CD4-positive, alpha-beta T cell treated with Interleukin-1 beta for 1 hour (primary cell): ENCODE data around the gene LYSMD4.
A peak's percentile ranks its signal among the peaks of the same experiment; 100 is the strongest.
"Not testable (repeated sequence)": the region's sequence is repeated elsewhere in the genome, so short reads cannot be mapped to it uniquely, and the experiment has no call there.

Experiments used
- DNase-seq, 2 donors: peaks; one replicate each; pipeline ENCODE4 v3.0.0-alpha.2; 2020 to 2022

The LYSMD4 gene

DNA sequence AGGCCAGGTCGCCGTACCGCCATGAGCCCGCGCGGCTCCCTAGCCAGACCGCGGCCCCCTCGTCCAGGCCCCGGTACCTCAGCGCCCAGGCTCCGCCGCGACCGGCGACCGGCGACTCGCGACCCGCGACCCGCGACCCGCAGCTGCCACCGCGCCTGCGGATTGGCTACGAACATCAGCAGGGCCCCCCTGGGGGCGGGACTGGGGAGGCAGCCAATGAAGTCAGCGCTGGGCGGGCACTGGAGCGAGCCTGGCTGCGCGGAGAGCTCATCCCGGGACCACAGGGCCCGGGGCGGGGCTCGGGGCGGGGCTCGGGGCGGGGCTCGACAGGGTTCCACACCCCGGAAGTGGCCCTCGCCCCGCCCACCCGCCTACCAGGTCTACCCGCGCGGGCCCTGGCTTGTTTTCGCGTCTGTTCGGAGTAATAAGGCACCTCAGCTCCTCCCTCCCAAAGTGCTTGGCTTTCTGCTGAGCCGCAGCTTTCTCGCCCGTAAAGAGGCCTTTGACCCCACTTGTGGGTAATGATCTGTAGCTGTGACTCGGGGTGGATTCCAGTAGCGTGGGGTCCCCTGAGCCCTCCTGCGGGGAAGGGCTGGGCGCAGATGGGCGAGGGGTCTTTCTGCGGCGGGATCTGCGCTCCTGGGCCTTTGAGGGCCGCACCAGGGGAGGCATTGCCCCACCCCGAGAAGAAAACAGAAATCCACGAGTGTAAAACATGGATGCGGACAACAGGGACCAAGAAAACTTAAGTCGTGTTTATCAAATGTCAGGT, at the start of gene LYSMD4:
LYSMD4 (minus strand) TSS at position 170 of the 772 bp plus-strand sequence. CDS start 1,438 bp downstream, outside the sequence.
- DNase-seq = peak; percentile 97 to 98

DNA sequence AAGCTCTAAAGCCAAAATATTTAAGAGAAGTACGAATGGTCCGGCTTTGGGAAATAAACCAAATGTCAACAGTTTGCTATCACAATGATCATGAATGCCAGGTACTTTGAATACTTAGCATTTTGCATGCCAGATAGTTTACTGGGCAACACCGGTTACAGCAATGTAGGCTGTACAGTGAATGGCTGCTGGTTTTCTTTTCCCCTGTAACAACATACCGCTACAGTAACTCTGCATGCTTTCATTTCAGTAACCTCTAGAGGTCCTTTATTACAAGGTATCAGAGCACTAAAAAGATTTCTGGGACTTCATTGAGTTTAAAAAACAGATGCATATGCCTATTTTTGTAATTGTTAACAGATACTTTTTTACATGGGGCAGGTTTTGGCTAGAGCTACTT, 48.8 kb upstream of the LYSMD4 start:
- not testable (repeated sequence) for DNase-seq

DNA sequence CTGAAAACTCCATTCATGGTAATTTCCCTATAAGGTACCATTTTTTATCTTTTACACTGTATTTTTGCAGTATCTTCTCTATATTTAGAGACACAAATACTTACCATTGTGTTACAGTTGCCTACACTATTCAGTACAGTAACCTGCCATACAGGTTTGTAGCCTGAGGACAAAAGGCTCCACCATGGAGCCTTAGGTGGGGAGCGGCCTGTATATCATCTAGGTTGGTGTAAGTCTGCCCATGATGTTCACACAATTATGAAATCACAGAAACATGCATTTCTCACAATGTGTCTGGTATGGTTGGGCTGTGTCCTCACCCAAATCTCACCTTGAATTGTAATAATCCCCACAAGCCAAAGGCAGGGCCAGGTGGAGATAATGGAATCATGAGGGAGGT, 43.9 kb upstream of the LYSMD4 start:
- no peak for DNase-seq

DNA sequence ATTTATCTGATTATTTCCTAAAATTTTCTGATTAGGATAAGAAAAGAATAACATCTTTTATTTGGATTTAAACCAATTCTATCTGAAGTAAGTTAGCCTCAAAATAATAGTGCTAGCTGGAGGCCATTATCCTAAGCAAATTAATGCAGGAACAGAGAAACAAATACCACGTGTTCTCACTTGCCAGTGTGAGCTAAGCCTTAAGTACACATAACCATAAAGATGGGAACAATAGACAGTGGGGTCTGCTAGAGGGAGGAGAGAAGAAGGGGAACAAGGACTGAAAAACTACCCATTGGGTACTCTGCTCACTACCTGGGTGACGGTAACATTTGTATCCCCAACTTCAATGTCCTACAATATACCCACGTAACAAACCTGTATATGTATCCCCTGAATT, 31.3 kb upstream of the LYSMD4 start:
- DNase-seq = no peak

DNA sequence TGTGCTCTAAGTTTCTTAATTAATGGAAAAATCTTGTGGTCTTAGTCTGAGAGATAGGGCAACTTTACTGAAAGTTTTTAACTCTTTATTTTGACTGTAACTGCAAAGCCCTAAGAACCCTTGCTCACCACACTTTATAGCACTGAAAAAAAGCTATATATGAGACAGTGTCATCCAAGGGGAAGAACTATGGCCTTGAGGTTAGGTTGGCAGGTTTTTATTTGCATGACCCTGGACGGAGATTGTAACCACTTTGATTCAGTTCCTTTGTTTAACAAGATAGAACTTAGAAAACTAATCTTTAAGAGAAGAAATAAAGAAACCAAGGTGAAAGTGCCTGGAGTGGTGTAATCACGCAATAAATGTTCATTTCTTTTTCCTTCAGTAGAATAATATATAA, 30.6 kb upstream of the LYSMD4 start:
- no peak for DNase-seq

DNA sequence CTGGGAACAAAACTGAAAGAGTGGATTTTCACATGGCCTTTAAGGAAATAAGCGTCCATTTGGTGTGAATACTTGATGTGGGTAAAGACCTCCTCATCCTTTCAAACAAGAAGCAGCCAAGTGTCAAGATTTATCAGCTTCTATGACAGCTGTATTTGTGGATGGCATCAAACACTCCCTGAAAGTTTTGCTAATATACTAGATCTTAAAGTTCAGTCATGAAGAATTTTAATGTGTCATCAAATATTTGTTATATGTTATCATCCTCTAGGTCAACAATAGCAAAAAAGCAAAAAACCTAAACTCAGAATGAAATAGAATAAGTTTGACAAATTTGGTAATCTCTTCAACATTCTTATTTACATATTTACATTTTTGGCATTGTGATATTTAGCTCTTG, 29.1 kb upstream of the LYSMD4 start:
- DNase-seq = no peak

DNA sequence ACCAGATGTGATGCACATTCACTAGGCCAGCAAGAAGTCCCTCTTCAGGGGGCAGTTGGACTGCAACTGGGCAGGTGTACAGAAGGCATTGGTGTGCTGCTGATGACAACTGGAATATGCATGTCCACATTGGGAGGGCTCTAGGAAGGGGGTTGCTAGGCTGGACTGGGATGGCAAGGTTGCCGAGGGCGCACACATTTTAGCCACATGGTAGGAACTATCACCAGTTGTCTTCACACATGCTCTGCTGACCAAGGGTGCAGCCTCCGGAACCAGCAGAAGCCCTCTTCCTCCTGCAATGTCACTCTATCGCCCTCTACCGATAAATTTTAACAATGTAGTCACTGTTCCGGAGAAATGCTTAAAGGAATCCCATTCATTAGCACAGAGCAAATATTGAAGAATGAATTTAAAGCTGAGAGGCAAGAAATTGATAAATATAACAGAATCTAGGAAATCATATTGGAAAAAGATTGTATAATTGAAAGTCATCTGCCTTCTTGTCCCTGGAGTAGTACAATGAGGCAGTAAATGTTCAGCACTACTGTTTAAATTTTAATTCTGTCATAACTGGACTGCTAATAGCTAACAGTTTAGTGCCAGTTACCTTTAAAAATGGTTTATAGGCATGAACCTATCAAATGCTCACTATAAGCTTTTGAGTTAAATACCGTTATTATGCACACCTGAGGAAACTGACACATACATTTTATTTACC, 22.6 kb upstream of the LYSMD4 start:
- DNase-seq = peak; percentile 43 to 71

DNA sequence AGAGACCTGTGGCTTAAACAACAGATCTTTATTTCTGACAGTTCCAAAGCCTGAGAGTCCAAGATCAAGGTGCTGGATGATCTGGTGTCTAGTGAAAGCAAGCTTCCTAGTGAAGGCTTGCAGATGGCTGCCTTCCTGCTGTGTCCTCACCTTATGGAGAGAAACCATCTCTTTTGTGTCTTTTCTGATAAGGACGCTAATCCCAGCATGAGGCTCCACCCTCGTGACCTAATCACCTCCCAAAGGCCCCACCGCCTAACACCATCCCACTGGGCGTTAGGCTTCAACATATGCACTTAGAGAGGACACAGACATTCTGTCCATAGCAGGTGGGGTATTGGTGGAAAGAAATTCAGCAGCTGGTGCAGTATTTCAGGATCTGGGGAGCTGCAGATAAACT, 19.8 kb upstream of the LYSMD4 start:
- no peak for DNase-seq

DNA sequence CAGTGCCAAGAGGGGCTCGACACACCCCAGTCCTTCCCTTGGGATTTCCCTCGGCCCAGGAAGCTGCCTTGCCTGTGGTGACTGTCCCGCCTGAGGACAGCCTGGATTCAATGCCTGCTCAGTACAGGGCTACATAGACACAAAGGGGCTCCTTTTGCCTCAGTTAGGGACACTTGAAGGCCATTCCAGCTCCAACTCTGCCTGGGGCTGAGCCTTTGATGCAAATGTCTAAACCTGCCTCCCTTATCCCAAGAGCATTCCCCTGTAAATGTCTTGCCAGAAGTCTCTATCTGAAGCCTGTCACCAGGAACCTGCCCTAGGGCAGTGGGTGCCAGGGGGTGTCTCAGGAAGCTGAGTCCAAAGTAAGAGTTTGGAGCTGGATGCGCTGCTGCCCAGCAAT, 19.3 kb upstream of the LYSMD4 start:
- DNase-seq = no peak

DNA sequence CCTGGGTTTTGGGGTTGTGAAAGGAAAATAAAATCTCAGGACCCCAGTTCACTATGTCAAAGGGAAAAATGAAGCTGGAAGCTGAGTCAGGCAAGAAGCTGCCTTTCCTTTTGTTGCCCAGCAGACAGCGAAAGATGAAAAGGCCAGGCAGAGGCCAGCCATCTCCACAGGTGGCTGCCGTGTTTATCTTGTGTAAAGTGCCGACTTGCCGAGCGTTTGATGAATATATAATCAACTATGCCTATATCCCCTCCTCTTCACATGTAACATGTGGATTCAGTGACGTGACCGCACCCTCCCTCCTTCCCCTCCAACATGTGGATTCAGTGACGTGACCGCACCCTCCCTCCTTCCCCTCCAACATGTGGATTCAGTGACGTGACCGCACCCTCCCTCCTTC, 17.1 kb upstream of the LYSMD4 start:
- not testable (repeated sequence) for DNase-seq

DNA sequence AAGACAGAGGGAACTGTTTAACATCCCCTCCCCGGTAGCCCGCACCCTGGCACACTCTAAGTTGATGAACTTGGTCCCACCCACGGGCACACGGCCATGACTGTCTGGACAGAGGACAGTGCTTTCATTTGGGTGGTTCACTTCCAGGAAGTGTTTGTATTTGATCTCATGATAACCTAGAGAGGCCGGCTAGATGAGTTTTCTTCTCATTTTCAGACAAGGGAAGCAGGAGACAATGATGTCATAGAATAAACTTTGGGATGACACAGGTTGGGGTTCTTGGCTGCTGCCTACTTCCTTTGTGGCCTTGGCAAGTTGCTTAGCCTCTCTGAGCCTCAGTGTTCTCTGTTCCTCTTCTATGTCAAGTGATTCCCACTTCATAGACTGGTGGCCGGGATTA, 16.1 kb upstream of the LYSMD4 start:
- no peak for DNase-seq

DNA sequence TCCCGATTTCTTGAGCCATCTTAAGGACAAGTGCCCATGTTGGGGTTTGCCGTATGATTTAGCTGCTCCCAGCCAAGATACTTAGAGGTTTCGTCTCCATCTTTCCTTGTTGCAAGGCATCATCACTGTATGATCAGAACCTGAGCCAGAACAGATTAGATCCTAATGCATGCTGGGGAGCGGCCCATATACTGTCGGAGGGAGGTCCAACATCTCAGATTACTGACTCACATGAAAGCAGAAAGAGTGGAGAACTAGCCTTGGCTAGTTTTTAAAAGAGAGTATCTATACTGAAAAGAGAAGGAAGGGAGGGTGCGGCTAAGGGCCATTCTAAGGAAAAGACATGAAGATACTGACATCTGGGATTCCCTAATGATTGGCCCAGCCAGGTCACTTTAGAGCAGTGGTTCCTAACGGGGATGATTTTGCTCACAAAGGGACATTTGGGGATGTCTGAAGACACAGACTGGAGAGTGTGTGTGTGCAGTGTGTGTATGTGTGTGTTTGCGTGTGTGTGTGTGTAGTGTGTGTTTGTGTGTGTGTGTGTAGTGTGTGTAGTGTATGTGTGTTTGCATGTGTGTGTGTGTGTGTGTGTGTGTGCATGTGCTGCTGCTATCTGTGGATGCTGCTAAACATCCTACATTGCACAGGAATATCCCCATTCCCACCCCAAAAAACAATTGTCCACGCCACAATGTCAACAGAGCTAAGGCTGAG, 12.3 kb upstream of the LYSMD4 start:
- DNase-seq = no peak

DNA sequence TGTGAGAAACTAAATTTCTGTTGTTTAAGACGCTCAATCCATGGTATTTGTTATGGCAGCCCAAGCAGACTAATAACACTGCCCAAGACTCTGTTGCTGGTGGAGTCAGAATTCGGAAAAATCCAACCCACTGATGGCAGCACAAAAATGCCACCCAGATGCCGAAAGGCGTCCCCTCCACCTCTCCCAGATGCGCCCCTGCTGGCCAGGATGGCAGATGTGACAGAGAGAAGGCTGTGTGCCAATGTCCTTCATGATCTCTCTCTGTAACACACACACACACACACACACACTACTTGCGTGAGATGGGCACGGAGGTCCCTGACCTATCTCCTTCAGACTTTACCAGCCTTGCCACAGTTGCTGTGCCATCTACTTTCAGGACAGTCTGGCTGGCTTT, 10.9 kb upstream of the LYSMD4 start:
- no peak for DNase-seq

DNA sequence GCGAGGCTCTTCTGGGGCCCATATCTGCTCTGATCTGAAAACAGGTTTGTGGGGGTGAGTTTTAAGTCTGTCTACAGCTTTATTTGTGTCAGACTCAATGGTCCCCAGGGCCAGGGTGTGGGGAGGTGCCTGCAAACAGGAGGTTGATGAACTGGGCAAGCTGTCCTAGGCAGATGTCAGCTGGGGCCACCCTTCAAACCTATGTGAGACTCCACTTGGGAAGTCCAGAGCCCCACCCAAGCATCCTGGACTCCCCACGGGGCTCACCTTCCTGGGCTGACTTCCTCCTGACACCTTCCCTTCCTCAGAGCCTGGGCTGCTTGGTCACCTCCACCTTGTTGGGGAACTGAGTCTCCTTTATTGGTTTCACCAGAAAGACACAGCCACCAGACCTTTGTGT, 8.6 kb upstream of the LYSMD4 start:
- no peak for DNase-seq

DNA sequence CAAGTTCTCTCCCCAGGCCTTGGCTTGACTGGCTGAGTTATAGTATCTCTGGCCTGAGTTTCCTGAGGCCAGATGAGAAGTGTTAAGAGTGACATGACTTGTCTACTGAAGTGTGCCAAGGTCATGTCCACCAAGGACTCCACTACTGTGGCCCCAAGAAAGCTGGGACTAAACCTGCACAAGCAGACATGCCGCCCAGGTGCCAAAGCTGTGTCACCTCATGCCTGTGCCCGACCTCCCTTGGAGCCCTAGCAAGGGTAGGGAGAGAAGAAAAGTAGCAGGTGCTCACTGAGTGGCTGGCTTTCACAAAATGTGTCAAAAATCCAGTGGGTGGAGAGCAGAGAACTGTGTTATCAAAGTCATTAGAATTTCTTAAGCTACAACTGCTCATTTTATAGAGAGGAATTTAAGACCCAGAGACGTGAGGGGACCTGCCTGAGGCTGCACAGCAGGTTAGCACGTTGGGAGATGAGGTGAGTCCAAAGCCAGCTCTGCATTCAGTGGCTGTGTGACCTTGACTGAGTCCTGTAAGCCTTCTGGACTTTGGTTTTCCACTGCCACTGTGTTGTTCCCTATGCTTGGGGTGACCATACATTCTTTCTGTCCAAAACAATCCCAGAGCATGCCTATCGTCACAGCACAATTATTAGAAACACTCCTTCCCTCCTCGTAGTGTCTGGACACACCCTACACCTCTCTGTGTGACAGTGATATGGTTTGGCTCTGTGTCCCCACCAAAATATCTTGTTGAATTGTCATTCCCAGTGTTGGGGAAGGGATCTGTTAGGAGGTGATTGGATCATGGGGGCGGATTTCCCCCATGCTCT, 5.0 kb upstream of the LYSMD4 start:
- no peak for DNase-seq

DNA sequence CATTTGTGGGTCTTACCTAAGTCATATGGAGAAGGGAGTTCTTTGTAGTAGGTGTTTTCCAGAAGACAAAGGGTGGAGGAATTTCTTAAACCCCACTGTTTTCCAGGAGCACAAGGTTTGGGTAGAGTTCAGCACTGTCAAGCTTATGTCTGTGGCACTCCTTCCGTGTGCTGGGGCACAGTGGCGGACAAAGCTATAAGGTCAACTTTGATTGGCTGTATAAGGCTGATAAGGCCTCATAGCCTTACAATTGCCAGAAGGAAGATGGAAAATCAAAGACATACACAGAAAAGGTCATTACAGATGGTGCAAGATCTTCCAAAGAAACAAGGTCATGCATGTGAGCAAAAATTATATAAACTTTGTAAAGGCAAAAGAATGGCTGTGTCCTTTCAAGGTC, 3.5 kb upstream of the LYSMD4 start:
- DNase-seq = no peak

DNA sequence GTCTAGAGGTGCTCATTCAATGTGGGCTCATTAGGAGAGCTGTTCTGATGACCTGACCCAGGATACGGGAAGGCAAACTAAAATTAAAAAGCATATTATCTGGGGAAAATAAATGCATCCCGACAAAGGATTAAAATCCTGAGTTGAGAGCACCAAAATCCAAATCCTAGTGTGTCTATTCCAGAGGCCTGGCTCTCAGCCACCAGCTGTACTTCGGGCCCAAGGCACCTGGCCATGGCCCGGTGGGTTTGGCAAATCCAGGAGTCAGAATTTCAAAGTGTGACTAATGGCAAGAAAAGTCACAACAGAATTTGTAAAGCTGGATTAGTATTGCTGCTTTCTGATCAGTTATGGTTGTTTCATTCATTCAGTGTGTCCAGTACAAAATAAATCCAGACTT, 2.6 kb upstream of the LYSMD4 start:
- DNase-seq = no peak

DNA sequence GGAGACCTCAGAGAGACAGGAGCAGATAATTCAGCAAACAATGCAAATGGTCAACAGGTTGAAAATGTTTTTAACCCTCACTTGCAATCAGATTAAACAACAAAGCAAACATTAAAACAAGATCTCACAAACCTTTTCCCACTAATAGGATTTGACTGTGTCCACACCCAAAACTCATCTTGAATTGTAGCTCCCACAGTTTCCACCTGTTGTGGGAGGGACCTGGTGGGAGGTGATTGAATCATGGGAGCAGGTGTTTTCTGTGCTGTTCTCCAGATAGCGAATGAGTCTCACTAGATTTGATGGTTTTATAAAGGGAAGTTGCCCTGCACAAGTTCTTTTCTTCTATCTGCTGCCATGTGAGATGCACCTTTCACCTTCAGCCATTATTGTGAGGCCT, 1.3 kb upstream of the LYSMD4 start:
- DNase-seq = no peak

DNA sequence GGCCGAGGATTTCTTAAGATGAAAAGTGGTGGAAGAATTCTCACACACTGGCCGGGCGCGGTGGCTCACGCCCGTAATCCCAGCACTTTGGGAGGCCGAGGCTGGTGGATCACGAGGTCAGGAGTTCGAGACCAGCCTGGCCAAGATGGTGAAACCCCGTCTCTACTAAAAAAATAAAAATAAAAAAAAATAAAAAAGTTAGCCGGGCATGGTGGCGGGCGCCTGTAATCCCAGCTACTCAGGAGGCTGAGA, 729 bp upstream of the LYSMD4 start:
- not testable (repeated sequence) for DNase-seq

DNA sequence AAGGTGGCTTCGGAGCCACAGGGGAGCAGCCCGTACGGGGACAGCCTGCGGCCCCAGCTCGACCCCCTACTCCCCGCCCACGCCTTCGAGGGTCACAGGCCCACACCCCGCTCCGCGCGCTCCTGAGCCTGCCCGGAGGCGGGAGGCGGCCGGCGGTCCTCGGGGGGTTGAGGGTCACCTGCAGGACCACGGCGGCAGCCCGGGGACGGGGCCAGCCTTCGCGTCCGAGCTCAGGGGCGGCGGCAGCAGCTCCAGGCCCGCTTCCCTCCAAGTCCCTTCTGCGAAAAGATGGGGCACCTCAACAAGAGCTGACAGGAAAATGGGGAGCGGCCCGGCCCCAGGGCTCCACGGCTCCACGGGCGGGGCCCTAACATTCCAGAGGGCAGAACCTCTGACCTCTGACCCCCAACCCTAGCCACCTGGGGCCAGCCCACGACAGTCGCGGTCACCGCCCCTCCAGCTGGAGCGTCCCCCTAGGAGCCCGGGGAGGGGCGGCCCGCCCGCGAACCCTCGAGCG, 428 bp downstream of the LYSMD4 start:
- DNase-seq = no peak

DNA sequence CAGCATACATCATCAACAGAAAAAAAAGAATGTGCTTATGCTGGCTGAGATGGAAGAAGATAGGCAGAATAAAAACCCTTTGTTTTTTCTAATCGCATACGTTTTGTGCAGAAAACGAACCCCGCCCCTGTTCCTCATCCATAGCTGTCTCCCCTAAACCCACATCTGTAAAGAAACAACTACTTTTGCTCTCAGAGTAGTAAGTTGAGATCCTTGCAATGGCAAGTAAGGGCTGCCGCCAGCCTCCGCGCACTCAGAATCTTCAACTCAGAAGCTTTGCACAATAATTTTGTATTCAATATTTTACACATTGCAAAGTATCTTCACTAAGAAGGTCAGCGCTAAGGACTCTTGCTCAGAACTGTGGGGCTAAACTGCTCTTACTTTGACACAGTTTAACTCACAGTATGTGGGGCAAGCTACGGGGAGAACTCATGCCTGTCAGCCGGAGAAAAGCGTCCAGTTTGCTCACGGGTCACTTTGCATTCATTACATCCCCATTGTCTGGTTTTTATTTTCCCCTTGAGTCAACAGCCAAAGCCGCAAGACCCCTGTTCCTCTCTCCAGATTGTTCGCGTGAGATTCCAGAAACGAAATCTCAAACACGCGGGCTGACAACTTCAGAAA, 1.0 kb downstream of the LYSMD4 start:
- DNase-seq = no peak

DNA sequence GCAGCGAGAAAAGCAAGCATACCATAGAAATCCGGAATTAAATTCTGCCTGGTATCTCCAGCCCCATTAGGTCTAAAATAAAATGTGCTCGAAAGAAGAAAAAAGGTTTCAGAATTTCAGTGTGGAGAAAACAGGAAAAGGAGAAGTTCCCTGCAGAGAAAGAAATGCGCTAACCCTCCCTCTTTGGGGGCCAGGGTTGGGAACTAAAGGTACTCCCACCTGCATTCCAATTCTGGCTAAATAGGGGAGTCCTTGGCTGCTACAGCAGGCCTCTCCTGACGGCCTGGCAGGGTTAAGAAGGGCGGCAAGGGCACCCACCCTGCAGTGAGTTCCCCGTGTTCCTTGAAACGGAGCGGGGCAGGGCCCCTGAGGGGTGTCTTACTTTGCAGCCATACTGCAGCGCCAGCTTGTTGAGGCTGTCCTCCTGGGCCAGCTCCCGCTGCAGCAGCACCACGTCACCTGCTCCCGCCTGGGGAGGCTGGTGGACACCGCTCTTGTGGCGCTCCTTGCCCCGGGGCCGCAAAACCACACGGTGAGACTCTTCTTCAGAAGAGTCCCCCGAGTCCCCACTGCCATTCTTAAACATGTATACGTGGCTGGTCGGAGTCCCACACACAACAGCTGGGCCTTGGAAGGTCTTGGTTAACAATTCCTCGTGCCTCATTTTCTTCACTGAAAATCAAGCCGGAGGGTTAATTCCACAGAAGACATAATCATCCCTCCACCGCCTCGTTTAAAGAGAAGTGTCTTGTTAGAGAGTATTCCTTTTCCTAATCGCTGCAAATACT, 1.7 kb downstream of the LYSMD4 start:
- no peak for DNase-seq
